Liver (tissue), 3 donors: ENCODE results near the gene SCGB1D4.

ENCODE experiments used
- CTCF ChIP-seq: fragments of 150-350 bp; IDR thresholded peaks from 2 replicates; pipeline ENCODE4 v1.5.1; 2017; ENCODE audit warnings: improper control_type of control experiment, low read depth, low read length; ENCODE audit not compliant: missing input control
- EGR1 ChIP-seq, 2 donors: IDR thresholded peaks; 2 replicates each; pipeline ENCODE4 v1.6.1; 2016 to 2018; ENCODE audit warnings: antibody characterized with exemption in 2 of 2, low read depth in 2 of 2
- FOXA1 ChIP-seq: IDR thresholded peaks from 2 replicates; pipeline ENCODE4 v1.6.1; 2016; ENCODE audit warnings: antibody characterized with exemption
- FOXA2 ChIP-seq: IDR thresholded peaks from 2 replicates; pipeline ENCODE4 v1.6.1; 2016; ENCODE audit warnings: antibody characterized with exemption
- GABPA ChIP-seq, 2 donors: IDR thresholded peaks in 1 of 2; conservative IDR thresholded peaks in 1 of 2; 2 replicates each; pipeline ENCODE4 v1.6.1; 2016; ENCODE audit warnings: antibody characterized with exemption in 2 of 2, mild to moderate bottlenecking in 1 of 2, moderate library complexity in 1 of 2
- HNF4G ChIP-seq: IDR thresholded peaks from 2 replicates; pipeline ENCODE4 v1.6.1; 2016; ENCODE audit warnings: antibody characterized with exemption
- donor health status: healthy.
- donor health status: healthy.

DNA sequence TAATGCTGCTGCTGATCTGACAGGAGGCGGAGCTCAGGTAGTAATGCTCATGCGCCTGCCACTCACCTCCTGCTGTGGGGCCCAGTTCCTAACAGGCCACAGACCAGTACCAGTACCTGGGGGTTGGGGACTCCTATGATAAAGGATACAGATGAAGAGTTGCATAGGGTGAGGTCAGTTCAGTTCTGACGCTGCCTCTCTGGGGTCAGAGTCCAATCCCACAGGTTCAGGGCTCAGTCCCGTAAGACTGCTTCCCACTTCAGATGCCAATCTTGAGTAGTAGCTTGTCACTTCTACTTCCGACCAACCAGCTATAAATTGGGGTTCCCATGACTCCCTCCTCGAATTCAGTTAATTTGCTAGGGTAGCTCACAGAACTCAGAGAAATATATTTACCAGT, 47.0 kb upstream of the SCGB1D4 start:
- TF ChIP-seq GABPA (IDR thresholded peaks at IDR 0.05 in 1 of 2, conservative IDR thresholded peaks at IDR 0.05 in 1 of 2) (no peak), CTCF (no peak), EGR1 (IDR thresholded peaks at IDR 0.05; ENCODE audit: low read depth in 2 of 2) (no peak), HNF4G (no peak), FOXA1 (no peak), FOXA2 (no peak)
